Colonic mucosa (tissue), 4 donors: ENCODE data around the gene INO80B. TPM values are rescaled to one million over a fixed set of nuclear protein-coding genes. Genes with fewer than 3 reads are reported as not detected.
A peak's percentile ranks its signal among the peaks of the same experiment; 100 is the strongest.

Source experiments
- DNase-seq: peaks from one replicate; pipeline ENCODE4 v3.0.0-alpha.2; 2020
- H3K27ac ChIP-seq: fragments of 200-600 bp; one replicate; pipeline ENCODE4 v1.8.0; 2021
- H3K27me3 ChIP-seq: fragments of 200-600 bp; one replicate; pipeline ENCODE4 v1.8.0; 2021
- H3K36me3 ChIP-seq: fragments of 200-600 bp; one replicate; pipeline ENCODE4 v1.8.0; 2021
- H3K4me1 ChIP-seq: fragments of 200-600 bp; one replicate; pipeline ENCODE4 v1.8.0; 2021; ENCODE audit warnings: mild to moderate bottlenecking
- H3K4me3 ChIP-seq: fragments of 200-600 bp; one replicate; pipeline ENCODE4 v1.8.0; 2021
- H3K9ac ChIP-seq, 2 donors: one replicate each; pipeline ENCODE4 v1.7.0; 2013; ENCODE audit warnings: control low read depth in 2 of 2, low read depth in 2 of 2, low read length in 2 of 2
- H3K9me3 ChIP-seq: fragments of 200-600 bp; one replicate; pipeline ENCODE4 v1.8.0; 2021
- intact Hi-C: fragments of 100-400 bp; cut with DNase I; formaldehyde crosslinking; loops from one replicate; pipeline ENCODE4 v1.14.1; 2022
- total RNA-seq, 2 donors: library from RNA; stranded (reverse); fragmentation: NEBNext Ultra II Directional in 1 of 2; extraction: Animal tissue kit (Norgen Biotek cat#: 25700) in 1 of 2; gene quantifications; one replicate each; pipeline ENCODE4 v1.2.1, GENCODE V29; 2021
- TF ChIP-seq, protein P1 (sequence below): fragments of 200-600 bp; IDR thresholded peaks from one replicate; pipeline ENCODE4 v1.8.0; 2022; ENCODE audit warnings: antibody characterized with exemption, mild to moderate bottlenecking
- donor health status: healthy.
- donor health status: DM: no; HTN: no; CAD: no.
- donor health status: DM: no; HTN: no; CAD: no.

INO80B gene
- total RNA-seq, 2 donors from 2014 or later, result 18.2 to 23.9 TPM

DNA sequence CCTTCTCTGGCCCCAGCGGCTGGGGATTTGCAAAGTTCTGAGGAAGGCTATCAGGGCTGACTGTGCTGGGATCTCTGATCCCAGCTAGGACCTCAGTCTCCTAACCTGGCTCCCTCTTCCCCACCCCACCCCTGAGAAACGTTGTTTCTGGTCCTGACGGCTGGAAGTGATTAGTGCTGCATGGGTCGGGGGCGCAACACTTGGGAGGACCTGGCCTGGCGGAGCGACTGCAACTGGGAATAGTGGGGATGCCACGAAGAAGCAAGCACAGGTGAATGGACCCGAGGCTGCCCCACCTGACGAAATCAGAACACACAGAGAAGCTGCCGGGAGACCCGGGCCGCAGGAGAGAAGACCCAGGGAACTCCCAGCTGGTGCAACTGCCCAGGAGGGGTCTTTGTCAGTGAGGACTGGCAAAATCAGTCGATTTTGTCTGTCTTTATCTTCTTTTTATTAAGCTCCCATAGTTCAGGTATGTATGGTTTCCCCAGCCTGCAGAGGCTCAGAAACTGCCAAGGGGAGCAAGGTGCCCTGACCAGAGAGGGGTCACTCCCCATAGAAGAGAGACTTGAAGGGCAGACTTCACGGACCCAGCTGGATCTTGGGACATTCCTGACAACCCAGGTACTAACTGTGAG, 45.2 kb downstream of the INO80B start:
- H3K9ac ChIP-seq, result no peak overlapping the region
- H3K27ac ChIP-seq, result no peak overlapping the region
- intact Hi-C loops, result no loop called here
- TF ChIP-seq, protein P1, sequence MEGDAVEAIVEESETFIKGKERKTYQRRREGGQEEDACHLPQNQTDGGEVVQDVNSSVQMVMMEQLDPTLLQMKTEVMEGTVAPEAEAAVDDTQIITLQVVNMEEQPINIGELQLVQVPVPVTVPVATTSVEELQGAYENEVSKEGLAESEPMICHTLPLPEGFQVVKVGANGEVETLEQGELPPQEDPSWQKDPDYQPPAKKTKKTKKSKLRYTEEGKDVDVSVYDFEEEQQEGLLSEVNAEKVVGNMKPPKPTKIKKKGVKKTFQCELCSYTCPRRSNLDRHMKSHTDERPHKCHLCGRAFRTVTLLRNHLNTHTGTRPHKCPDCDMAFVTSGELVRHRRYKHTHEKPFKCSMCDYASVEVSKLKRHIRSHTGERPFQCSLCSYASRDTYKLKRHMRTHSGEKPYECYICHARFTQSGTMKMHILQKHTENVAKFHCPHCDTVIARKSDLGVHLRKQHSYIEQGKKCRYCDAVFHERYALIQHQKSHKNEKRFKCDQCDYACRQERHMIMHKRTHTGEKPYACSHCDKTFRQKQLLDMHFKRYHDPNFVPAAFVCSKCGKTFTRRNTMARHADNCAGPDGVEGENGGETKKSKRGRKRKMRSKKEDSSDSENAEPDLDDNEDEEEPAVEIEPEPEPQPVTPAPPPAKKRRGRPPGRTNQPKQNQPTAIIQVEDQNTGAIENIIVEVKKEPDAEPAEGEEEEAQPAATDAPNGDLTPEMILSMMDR, result no peak
- no peak overlapping the region for H3K4me3 ChIP-seq
- H3K27me3 ChIP-seq, result peaks cover 17% of the 10 kb centered on the region
- peaks cover under 1% of the 10 kb centered on the region for H3K36me3 ChIP-seq
- H3K4me1 ChIP-seq, result peaks cover 15% of the 10 kb centered on the region
- DNase-seq, result no peak
- no peaks in the 10 kb centered on the region for H3K9me3 ChIP-seq

DNA sequence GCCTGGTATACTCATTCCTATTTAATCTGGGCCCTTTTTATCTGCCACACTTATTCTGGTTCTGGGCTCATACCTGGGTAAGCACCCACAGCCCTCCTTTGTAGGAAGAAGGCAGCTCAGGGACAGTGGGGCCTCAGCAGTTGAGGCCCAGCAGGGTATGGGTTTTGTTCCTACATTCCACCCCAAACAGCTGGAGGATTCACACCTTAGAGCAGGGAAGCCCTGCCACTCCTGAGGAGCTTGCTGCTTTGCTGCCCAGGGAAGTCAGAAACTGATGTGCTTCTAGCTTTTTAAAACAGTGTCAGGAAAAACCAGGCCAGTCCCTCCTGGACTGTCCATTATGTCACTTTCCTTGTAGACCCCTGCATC, 45.7 kb downstream of the INO80B start:
- Histone ChIP-seq H3K9ac (no peak overlapping the region), H3K9me3 (no peaks in the 10 kb centered on the region), H3K27ac (no peak overlapping the region), H3K4me1 (peaks cover 15% of the 10 kb centered on the region), H3K4me3 (no peak overlapping the region), H3K27me3 (peaks cover 17% of the 10 kb centered on the region), H3K36me3 (peaks cover 3% of the 10 kb centered on the region)
- DNase-seq, result no peak
- intact Hi-C loops, result no loop called here
- TF ChIP-seq, protein P1, result no peak

DNA sequence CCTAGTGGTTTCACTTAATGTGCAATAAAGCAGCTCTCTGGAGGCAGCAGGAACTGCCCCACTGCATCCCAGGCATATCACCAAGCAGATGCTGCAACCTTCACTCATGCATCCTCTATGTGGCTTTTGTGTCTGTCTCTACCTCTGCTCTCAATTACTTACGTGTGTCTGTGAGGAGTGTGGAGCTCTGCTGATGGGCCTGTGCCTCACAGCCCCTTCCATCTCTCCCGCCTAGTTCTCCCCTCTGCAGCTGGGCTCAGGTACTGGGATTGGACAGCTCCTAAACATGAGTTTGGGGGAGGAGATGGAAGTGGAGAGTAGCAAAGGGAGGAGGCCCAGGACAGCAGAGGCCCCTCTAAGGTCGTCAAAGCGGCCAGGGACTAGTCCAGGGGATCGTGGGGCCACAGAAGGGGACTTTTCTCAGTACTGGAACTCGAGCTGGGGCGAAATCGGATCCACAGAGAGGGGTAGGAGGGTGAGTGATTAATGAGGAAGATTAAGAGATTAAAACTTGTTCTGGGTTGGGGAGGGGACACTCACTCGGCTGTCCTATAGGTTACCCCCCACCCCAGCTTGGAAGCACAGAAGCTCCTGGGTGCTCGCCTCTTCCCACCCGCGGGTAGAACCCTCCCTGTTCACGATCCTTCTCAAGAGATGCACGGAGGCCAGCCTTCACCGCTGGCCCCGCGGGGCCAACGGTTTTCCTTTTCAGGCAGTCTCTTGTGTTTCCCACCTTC, 46.6 kb downstream of the INO80B start:
- no peak for DNase-seq
- peaks cover 24% of the 10 kb centered on the region for H3K4me1 ChIP-seq
- H3K9ac ChIP-seq, result peak overlapping the region in 1 of 2 donors; percentile 96
- no peak overlapping the region for H3K27ac ChIP-seq
- H3K9me3 ChIP-seq, result no peaks in the 10 kb centered on the region
- intact Hi-C loops, result no loop called here
- H3K36me3 ChIP-seq, result peaks cover 3% of the 10 kb centered on the region
- no peak overlapping the region for H3K4me3 ChIP-seq
- TF ChIP-seq, protein P1, result no peak
- H3K27me3 ChIP-seq, result peaks cover 17% of the 10 kb centered on the region

DNA sequence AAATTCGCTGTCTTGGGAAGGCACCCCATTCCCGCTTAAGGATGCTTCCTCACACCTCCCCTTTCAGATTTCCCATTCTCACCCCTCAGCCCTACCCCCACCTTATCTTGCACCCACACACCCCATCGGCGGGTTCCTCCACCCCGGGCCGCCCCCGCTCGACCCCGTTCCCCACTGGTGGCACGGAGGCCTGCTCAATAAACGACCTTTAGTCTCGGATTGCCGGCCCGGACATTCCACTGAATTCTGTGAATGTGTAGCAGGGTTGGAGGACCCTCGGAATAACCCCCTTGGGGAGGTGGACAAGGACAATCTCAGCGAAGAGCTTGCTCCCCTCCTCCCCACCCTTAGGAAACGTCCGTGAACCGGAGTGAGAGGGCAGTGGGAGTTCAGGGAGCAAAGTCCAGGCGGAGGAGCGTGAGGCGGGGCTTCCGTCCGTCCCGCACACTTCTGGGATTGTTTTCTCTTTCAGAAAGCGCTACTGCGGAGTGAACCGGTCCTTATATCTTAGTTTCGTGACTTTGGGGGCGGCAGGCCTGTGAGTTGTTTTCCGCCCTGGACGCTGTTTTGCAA, 47.3 kb downstream of the INO80B start:
- H3K4me1 ChIP-seq, result peaks cover 27% of the 10 kb centered on the region
- H3K9me3 ChIP-seq, result no peaks in the 10 kb centered on the region
- intact Hi-C loops, result no loop called here
- DNase-seq, result peak; percentile 81
- peaks cover 17% of the 10 kb centered on the region for H3K27me3 ChIP-seq
- TF ChIP-seq, protein P1, result no peak
- peak overlapping the region; percentile 70 to 96 for H3K9ac ChIP-seq
- peaks cover 3% of the 10 kb centered on the region for H3K36me3 ChIP-seq
- H3K27ac ChIP-seq, result peak overlapping the region; percentile 78
- peak overlapping the region; percentile 52 for H3K4me3 ChIP-seq

DNA sequence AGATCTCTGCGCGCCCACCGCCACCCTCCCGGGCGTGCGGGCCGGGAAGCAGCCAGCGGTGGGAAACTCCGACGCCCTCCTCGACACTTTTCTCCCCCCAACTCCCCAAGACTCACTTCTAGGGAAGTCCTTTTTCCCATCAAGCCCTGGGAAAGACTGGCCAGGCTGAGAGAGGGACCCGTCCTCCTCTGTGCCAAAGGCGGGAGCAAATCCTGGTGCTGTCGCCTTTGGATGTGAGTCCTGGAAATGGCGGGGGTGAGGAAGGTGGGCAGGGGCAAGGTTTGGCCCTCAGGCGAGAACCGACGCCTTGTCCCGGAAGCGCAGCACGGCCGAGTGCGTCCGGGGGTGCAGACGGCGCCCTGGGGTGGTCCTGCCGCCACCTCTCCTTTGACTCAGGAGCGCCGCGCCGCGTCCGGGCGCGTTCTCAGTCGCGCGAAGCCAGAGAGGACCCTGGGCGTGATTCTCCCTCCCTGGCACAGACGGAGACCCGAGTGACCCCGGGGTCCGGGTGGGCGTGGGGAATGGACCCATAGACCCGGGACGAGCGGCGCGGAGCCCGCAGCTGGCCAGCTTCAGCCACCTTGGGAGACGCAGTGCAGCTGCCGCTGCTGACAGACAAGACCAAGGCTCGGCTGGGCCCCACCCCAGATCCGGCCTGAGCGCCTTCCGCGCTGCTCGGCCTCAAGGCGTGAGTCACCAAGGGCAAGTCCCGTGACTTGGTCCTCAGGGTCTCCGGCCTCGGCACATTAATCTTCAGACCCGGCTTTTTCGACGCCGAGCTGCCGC, 48.0 kb downstream of the INO80B start:
- H3K36me3 ChIP-seq, result peaks cover 3% of the 10 kb centered on the region
- TF ChIP-seq, protein P1, result no peak
- peak overlapping the region; percentile 70 to 96 for H3K9ac ChIP-seq
- DNase-seq, result peak; percentile 90
- peak overlapping the region; percentile 78 for H3K27ac ChIP-seq
- peaks cover 23% of the 10 kb centered on the region for H3K4me1 ChIP-seq
- H3K9me3 ChIP-seq, result no peaks in the 10 kb centered on the region
- peak overlapping the region; percentile 52 for H3K4me3 ChIP-seq
- intact Hi-C loops, result no loop called here
- peaks cover 17% of the 10 kb centered on the region for H3K27me3 ChIP-seq
